Activated CD4-positive, CD25-positive, alpha-beta regulatory T cell (primary cell): ENCODE results near the gene IGFL2.
"Not testable (repeated sequence)": the region's sequence is repeated elsewhere in the genome, so short reads cannot be mapped to it uniquely, and the experiment has no call there.

Experiments
- DNase-seq, 4 experiments: peaks; one replicate each; lab custom pipeline; 2025; lab: John Stamatoyannopoulos, UW

IGFL2 gene

DNA sequence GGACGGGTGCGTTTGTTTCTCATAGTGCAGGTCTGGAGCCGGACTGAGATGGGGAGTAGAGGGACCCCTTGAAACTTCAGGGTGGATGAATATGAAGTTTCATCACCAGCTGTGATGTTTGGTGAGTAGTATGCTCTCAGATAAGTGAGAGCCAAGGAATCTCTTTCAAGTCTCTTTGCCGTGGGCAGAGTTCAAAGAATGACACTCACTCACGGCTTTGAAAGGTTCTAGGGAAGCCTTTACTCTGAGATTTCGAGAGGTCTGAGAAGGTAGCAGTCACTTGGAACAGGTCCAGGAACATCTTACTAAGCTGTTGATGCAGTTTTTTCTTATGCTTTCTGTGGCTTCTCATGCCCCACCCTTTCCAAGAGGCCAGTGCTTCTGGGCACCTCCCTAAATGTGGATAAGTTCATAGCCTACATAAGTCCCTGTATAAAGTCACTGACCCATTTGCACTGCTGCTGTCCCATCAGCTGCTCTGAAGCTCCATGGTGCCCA is at the start of gene IGFL2:
Gene IGFL2 (plus strand): TSS at position 448 of the 498 bp plus-strand sequence. CDS start 41 bp downstream, at position 489.
- DNase-seq: no peak

DNA sequence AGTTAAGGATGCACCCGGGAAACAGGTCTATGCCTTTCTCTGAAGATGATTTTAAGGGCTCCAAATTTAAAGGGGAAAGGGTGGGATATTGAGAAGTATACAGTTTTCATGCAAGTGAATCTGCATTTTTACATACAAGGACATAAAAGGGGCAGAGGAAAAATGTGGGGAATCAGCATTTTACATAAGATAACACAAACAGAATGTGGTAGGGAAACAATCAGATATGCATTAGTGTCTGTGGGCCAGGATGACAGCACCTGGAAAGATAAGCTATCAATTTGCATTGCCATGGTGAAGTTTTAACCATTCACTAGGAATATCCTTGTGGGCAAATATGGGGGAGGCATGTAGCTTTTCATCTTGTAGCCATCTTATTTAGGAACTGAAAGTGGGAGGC is 47.7 kb upstream of the IGFL2 start:
- no peak for DNase-seq

GRCh38 chr19:46101293-46101692 is 46.7 kb upstream of the IGFL2 start:
- DNase-seq: no peak

DNA sequence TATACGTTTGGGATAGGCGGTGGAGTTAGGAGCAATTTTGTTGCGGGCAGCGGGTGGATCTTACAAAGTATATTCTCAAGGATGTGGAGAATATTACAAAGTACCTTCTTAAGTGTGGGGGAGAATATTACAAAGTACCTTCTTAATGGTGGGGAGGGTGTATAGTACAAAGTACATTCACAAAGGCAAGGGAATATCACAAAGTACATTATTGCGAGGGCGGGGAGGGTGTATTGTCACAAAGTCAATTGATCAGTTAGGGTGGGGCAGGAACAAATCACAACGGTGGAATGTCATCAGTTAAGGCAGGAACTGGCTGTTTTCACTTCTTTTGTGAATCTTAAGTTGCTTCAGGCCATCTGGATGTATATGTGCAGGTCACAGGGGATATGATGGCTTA is 45.7 kb upstream of the IGFL2 start:
- not testable (repeated sequence) for DNase-seq

GRCh38 chr19:46107371-46107770 is 40.7 kb upstream of the IGFL2 start:
- no peak for DNase-seq

- DNase-seq: no peak
Observed at GRCh38 chr19:46109876-46110275, 38.2 kb upstream of the IGFL2 start.

DNA sequence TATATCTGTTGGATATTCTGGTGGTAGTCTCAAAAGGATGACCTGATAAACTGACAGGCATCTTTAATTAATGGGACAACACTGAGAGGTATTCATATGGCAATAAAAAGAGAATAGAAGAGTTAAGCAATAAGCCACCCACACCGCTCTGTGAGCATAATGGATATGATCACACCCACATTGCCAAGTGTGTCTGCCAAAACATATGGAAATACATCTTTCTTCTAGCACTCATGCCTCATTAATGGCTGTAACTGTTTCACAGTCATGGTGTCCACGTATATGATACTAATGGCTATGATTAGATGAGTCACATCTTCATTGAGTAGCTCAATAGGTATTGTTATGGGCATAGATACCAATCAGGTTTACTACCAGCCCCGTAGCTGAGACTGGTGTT is 36.7 kb upstream of the IGFL2 start:
- DNase-seq: no peak

DNA sequence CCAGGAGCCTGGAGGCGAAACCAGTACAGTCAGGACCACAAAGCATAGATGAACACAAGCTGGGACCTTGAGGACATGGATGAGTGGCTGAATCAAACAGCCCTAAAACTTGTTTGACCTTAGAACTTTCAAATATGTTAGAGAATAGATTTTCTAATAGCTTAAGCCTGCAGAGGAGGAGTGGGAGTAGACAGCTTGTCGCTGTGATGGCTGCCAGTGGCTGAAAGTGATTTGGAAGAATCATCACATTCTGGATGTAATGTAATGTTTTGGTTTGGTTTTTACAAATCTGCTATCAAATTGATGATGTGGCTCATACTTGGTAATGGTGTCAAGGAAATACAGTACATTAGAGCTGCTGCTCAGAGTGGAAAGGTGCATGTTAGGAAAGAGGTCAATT is 35.5 kb upstream of the IGFL2 start:
- no peak for DNase-seq

- no peak for DNase-seq
Observed at GRCh38 chr19:46113726-46114125, 34.3 kb upstream of the IGFL2 start.

- no peak for DNase-seq
Observed at GRCh38 chr19:46115396-46116106, 32.5 kb upstream of the IGFL2 start.

GRCh38 chr19:46116121-46116520 is 31.9 kb upstream of the IGFL2 start:
- no peak for DNase-seq

GRCh38 chr19:46118136-46118535 is 29.9 kb upstream of the IGFL2 start:
- no peak for DNase-seq

DNA sequence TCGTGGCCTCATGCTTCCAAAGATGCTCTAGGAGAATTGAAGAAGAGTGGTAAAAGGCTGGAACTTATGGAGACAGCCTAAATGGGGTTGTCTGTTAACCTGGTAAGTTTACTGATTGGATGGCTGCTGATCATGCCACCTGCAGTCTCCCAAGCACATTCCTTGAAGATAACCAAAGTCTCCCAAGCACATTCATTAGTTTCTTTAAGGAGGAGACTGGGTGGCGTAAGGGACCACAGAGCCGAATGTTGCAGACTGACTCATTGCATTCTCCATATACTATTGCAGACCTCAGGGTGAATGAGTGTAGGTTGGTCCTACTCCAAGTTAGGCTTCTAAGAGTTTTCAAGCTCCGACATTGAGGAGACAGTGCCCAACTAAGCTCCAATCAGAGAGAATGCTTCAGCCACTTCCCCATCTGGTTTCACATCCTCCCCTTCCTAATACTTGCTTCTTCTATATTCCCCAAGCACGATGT is 23.4 kb upstream of the IGFL2 start, which contains the start of gene IGFL3:
Gene IGFL3 (minus strand): TSS at position 51 of the 478 bp plus-strand sequence. CDS start 39 bp downstream, at position 12.
- DNase-seq: no peak

DNA sequence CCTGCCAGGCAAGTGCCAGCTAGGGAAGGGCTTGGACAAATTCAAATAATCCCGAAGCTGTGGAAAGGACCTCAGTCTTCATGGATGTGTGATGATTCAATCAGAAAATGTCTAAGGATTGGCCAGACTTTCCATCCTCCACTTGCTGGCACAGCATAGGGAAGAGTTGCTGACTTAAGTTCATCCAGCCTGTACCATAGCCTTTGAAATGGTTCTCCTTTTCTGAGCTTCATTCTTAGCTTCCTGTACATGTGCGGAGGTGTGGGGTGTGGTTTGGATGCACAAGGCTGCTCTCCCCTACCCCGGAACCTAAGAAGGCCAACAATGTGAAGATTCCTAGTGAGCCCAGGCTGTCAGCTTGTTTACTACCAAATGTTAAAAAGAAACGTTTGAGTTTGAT is 22.6 kb upstream of the IGFL2 start:
- DNase-seq: no peak

GRCh38 chr19:46126086-46126580 is 21.9 kb upstream of the IGFL2 start:
- no peak for DNase-seq

- DNase-seq: no peak
Observed at GRCh38 chr19:46131485-46132143, 16.4 kb upstream of the IGFL2 start.

- DNase-seq: no peak
Observed at GRCh38 chr19:46132508-46133100, 15.4 kb upstream of the IGFL2 start.

- DNase-seq: no peak
Observed at GRCh38 chr19:46133101-46133627, 14.9 kb upstream of the IGFL2 start.

DNA sequence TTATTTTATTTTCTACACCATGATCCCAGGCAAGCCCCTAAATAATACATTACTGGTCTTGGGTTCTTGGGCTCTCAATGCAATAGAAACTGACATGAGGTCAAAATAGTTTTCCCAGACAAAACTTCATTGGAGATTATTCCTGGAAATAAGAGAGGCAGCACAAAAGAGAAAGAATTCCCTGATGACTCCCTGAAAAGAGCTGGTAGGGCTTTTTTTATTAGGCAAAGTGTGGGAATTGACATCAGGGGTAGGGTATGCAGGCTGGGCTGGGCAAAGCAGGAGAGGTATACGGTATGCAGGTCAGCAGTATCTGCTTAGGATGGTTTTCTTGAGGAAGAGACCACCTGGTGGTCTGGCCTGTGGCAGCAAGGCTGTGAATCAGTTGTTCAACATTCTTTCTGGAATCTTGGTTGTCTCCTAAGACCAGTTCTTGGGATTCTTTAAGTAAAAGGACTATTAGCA is 14.2 kb upstream of the IGFL2 start:
- DNase-seq: no peak

- no peak for DNase-seq
Observed at GRCh38 chr19:46134527-46134926, 13.5 kb upstream of the IGFL2 start.

DNA sequence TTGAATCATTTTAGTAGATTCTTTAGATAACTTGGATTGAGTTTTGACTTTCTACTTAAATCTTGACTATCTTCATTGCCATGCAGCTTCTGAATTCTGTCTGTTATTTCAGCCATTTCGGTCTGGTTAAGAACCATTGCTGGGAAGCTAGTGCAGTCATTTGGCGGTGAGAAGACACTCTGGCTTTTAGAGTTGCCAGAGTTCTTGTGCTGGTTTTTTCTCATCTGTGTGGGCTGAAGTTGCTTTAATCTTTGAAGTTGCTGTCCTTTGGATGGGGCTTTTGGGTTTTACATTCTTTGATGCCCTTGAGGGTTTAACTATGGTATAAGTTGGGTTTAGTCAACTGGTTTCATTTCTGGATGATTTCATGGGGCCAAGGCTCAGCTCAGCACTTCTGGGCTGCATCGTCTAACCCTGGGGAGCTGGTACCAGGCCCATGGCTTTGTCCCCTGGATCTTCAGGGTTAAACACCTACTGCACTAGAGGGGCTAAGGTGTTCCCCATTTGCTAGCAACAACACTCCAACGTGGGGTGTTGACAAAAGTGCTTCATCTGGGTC is 10.0 kb upstream of the IGFL2 start:
- DNase-seq: no peak

DNA sequence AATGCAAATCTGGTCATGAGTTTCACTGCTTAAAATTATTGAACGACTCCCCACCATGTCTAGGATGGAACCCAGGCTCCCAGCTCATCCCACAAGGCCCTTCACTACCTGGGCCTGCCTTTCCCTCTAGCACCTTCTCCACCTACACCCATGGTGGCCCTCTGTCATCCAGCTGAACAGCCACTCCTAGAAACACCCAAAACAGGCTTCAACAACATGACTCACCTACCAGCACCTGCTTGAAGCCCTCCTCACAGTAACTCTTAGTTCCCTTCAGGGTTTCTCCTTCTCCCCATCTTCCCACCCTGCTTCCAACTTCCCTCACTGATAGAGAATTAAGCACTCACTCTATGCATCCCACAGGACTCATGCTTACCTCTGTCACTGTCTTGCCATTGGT is 6.6 kb upstream of the IGFL2 start:
- DNase-seq: no peak
